Measurements from ENCODE around the gene MIXL1.

MIXL1 gene

DNA sequence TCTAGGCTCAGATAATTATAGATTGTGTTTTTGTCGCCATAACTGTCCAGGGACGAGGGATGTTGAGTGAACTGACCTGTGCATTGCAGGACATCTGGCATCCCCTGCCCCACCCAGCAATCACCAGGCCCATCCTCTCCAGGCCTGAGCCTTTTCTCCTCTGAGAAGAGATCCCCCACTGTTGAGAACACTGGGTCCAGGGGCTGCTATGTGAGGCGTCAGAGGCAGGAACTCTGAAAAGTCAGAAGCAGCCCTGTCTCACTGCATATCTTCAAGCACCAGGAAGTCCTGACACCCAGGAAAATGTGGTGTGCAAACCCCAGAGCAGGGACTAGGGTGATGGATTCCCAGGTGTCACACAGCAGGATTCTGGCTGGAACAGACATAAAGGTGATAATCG lies 19.8 kb upstream of the MIXL1 start:
- H3K4me3 ChIP-seq (ENCODE audit: low read length), result no peak overlapping the region
- no peak for TF ChIP-seq ZNF274 (IDR thresholded peaks at IDR 0.05; ENCODE audit: low read depth, low read length)

DNA sequence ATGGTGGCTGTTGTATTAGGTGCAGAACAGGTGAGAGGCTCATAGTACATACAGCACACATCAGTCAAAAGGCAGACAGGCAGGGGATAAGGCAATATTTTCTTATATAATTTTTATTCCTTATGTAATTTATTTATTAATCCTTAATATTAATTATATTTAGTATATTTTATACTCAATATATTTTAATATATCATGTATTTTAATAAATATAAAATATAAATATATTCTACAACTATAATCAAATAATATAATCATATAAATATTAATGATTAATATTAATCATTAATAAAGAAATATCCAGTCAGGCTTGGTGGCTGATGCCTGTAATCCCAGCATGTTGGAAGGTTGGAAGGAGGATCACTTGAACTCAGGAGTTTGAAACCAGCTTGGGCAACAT lies 19.3 kb upstream of the MIXL1 start:
- no peak for TF ChIP-seq ZNF274 (IDR thresholded peaks at IDR 0.05; ENCODE audit: low read depth, low read length)
- H3K4me3 ChIP-seq (ENCODE audit: low read length), result no peak overlapping the region

DNA sequence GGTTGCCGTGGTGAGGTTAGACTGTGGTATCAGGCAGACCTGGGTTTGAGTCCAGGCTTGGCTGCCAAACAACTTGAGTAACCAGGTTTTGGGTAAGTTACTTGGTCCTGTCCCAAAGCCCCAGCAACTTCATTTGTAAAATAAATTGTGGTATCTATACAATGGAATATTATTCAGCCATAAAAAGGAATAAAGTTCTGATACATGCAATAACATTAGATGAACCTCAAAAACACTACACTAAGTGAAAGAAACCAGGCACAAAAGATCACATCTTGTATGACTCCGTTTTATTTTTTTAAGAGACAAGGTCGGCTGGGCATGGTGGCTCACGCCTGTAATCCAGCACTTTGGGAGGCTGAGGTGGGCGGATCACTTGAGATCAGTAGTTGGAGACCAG lies 16.4 kb upstream of the MIXL1 start:
- H3K4me3 ChIP-seq (ENCODE audit: low read length), result no peak overlapping the region
- TF ChIP-seq ZNF274 (IDR thresholded peaks at IDR 0.05; ENCODE audit: low read depth, low read length), result no peak

DNA sequence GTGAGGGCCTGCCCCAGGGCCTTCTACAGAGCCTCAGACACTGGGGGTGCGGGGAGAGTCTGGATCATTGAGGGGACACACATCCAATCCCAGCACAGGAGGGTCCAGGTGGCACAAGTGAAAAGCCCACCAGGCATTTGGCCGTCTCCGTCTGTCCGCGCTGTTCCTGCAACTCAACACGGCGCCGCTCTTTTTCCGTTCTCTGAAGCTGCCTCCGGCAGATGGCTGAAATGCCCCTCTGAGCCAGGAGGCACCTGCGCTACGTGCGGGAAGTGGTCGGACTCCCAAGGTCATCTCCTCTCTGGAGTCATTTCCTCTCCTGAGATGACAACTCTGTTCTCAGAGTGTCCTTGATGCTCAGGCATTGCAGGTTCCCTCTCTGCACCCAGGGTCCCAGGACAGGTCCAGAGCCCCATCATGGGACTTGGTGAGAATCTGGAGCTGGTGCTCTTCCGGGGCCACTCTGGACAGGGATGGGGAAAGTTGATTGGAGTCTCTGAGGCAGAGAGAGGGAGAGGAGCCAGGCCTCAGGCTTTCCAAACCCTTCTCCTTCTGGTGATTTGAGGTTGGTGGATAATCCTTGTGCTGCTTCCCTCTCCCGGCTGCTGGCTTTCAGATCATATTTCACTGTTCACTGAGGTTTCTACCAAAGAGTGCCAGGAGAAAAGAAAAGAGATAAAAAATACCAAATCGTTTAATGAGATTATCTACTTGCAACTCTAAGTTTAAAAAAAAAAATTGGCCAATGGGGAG lies 14.0 kb upstream of the MIXL1 start:
- no peak for TF ChIP-seq ZNF274 (IDR thresholded peaks at IDR 0.05; ENCODE audit: low read depth, low read length)

DNA sequence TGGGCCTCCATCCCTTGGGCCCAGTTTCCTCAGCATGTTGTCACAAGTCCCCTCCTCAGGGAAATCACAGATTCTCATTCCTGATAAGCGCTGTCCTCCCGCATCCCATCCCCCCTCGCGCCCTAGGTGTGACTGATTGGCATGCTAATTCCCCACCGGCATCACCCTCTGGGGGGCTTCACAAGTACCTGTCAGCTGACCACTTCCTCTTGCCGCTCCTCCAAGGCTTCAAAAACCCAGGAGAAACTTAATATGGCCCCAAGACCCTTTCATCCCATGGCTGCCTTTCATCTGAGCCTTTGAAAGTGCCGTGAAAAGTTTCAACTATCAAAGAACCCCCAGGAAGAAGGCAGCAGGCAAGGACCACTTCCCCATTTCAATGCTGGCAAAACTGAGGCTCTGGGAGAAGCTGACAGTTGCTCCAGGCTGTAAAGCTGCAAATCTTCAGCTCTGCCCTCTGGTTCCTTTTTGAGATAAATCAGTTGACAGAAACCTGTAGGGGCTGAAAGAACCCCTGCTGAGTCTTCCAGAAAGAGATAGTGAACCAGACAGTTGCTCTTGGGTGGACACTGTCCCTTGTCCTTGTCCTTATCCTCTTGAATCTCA lies 12.8 kb upstream of the MIXL1 start:
- TF ChIP-seq ZNF274 (IDR thresholded peaks at IDR 0.05; ENCODE audit: low read depth, low read length), result no peak
- H3K4me3 ChIP-seq (ENCODE audit: low read length), result no peak overlapping the region

More for the DNA sequence above, 14.0 kb upstream of the MIXL1 start:
- H3K4me3 ChIP-seq (ENCODE audit: low read length), result no peak overlapping the region

GRCh38 chr1:226211181-226211821 lies 12.2 kb upstream of the MIXL1 start:
- TF ChIP-seq ZNF274 (IDR thresholded peaks at IDR 0.05; ENCODE audit: low read depth, low read length), result no peak
- no peak overlapping the region for H3K4me3 ChIP-seq (ENCODE audit: low read length)

- no peak for TF ChIP-seq ZNF274 (IDR thresholded peaks at IDR 0.05; ENCODE audit: low read depth, low read length)
- H3K4me3 ChIP-seq (ENCODE audit: low read length), result no peak overlapping the region
Measured at GRCh38 chr1:226212545-226212944, 10.9 kb upstream of the MIXL1 start.

DNA sequence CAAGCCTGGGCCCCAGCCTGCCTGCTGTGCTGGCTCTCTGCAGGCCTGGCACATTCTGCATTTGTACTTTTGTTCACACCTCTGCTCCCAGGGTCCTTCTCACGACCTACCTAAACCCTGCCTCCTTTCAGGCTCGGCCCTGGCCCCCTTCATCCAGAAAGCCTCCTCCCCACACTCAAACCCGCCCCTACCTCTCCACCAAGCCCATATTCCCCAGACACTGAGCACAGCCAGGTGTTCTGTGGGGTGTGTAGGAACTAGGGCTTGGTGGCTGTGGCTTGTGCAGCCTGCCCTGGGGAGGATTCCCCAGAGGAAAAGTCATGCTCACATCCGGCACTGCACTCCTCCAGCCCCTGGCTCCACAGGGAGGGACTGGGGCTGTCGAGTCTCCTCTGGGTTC lies 8.2 kb upstream of the MIXL1 start:
- no peak for TF ChIP-seq ZNF274 (IDR thresholded peaks at IDR 0.05; ENCODE audit: low read depth, low read length)
- no peak overlapping the region for H3K4me3 ChIP-seq (ENCODE audit: low read length)

- TF ChIP-seq ZNF274 (IDR thresholded peaks at IDR 0.05; ENCODE audit: low read depth, low read length), result no peak
- H3K4me3 ChIP-seq (ENCODE audit: low read length), result no peak overlapping the region
Measured at GRCh38 chr1:226216056-226216455, 7.4 kb upstream of the MIXL1 start.

GRCh38 chr1:226217273-226217672 lies 6.2 kb upstream of the MIXL1 start:
- TF ChIP-seq ZNF274 (IDR thresholded peaks at IDR 0.05; ENCODE audit: low read depth, low read length), result no peak
- no peak overlapping the region for H3K4me3 ChIP-seq (ENCODE audit: low read length)

DNA sequence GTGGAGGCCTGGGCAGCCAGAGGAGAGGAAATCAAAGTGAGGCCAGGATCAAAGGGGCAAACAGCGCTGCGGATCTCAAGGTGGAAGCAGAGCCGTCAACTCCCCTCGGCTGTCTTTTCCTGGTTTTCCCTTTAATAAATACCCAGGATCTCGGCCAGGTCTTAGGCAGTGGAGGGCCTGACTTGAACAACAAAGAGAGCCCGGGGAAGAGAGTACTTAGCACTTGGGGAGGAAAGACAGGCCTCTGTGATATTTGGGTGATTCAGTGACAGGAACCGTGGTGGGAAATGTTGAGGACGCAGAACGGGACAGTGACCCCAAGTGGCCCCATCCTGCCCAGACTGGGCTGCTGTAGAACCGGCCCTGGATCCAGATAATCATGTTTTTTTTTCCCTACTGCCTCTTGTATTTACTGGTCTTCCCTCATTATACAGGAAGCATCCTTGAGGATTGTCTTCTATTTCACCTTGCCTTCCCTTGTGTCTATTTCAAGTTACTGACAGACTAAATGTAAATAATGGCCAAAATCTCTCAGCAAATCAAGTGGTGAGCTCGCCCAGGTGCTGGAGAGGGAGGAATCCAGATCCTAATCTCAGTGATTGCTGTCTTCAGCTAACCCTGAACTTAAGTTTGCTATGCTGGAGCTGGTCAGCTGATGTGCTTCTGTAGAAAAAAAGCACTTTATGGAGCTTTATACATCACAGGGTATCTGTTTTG lies 2.8 kb upstream of the MIXL1 start:
- TF ChIP-seq ZNF274 (IDR thresholded peaks at IDR 0.05; ENCODE audit: low read depth, low read length), result no peak

DNA sequence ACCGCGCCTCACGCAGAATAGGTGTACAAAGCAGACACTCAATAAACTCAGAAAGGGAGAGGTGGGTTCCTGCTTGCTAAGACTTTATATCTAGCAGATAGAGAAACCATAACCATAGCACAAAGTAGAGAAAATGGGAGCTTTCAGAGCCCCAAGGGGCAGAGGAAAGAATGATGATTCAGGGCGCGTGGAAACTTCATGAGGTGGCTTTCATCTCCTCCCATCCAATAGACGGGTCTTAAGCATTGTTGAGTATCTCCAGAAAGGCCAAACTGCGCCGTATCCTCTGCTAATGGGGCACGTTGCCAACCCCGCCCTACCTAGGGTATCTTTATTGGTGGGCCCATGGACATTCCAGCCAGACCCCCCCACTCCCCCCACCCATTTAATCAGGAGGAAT lies 778 bp upstream of the MIXL1 start:
- no peak overlapping the region for H3K4me3 ChIP-seq (ENCODE audit: low read length)
- TF ChIP-seq ZNF274 (IDR thresholded peaks at IDR 0.05; ENCODE audit: low read depth, low read length), result no peak

More for the DNA sequence above, 2.8 kb upstream of the MIXL1 start:
- no peak overlapping the region for H3K4me3 ChIP-seq (ENCODE audit: low read length)

DNA sequence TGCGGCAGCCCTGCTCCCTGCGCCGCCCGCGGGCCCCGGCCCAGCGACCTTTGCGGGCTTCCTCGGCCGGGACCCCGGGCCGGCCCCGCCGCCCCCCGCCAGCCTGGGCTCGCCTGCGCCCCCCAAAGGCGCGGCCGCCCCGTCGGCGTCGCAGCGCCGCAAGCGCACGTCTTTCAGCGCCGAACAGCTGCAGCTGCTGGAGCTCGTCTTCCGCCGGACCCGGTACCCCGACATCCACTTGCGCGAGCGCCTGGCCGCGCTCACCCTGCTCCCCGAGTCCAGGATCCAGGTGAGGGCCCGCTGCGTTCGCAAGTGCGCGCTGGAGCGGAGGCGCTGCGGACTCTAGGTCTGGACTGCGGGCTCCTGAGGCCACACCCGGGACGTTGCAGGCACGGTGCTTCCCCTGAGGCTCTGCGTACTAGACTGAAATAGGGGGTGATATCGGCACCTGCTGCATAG lies 351 bp downstream of the MIXL1 start:
- TF ChIP-seq ZNF274 (IDR thresholded peaks at IDR 0.05; ENCODE audit: low read depth, low read length), result no peak
- H3K4me3 ChIP-seq (ENCODE audit: low read length), result peak overlapping the region; percentile 66

- H3K4me3 ChIP-seq (ENCODE audit: low read length), result no peak overlapping the region
Measured at GRCh38 chr1:226226601-226227000, 3.1 kb downstream of the MIXL1 start.

More at GRCh38 chr1:226226601-226227000, 3.1 kb downstream of the MIXL1 start:
- no peak for TF ChIP-seq ZNF274 (IDR thresholded peaks at IDR 0.05; ENCODE audit: low read depth, low read length)
